Measurements from ENCODE around the gene YPEL2.

The YPEL2 gene

DNA sequence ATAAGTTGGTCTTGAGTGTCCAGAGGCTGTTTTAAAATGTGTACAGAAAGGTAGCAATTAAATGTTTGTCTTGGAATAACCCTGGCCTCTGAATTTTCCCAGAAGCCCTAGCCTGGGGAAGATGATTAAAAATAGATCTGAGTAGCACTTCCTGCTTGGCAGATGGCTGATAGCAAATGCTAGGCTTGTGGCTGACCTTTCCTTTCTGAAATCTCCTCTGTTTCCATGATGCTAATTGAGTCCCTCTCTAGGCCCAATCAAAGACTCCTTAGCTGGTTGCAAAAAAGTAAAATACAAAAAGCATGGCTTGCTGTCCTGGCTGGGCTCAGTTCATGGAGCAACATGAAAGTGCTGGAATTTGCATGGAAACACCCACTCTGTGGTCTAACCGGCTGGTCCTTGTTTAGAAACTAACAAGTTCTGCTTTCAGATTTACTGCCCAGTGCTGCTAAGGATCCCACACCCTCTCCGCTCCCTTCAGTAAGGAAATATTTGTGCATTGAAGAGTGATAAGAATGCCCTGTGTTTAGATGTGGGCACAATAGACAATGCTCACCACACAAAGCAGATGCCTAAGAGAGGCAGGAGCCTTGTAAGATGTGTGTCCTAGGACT is 40.8 kb downstream of the YPEL2 start:
- Histone ChIP-seq H3K27ac (replicated peaks; ENCODE audit: low read length) (no peak overlapping the region), H2BK15ac (ENCODE audit: low read length) (no peak overlapping the region), H3K4me3 (ENCODE audit: low read length in 2 of 2) (no peak overlapping the region), H2AK5ac (ENCODE audit: low read depth, low read length) (no peak overlapping the region), H3K18ac (ENCODE audit: low read length) (no peak overlapping the region), H3K4me2 (ENCODE audit: insufficient read depth, low read length, poor library complexity, severe bottlenecking) (no peak overlapping the region), H3K79me1 (ENCODE audit: low read depth, low read length) (no peaks in the 10 kb centered on the region), H2BK12ac (ENCODE audit: low read length) (no peak overlapping the region), H3K23ac (ENCODE audit: low read depth, low read length, poor library complexity) (no peak overlapping the region), H3K4ac (ENCODE audit: low read length) (no peak overlapping the region), H2BK120ac (ENCODE audit: low read depth, low read length) (no peak overlapping the region), H3K9ac (ENCODE audit: low read depth, low read length, poor library complexity) (no peak overlapping the region), H3K27me3 (ENCODE audit: control insufficient read depth in 3 of 3, insufficient read depth in 3 of 3, low read depth in 1 of 3, low read length in 3 of 3) (no peaks in the 10 kb centered on the region), H3K36me3 (replicated peaks in 1 of 2; ENCODE audit: control insufficient read depth in 2 of 2, insufficient read depth in 2 of 2, low read length in 2 of 2) (peaks cover 0 to under 1% of the 10 kb centered on the region in 2 donors), H4K8ac (ENCODE audit: low read depth, low read length) (no peak overlapping the region), H4K91ac (ENCODE audit: low read depth, low read length, poor library complexity) (no peak overlapping the region), H2BK5ac (ENCODE audit: low read length) (no peak overlapping the region), H3K14ac (ENCODE audit: low read length) (no peak overlapping the region), H3K9me3 (replicated peaks in 1 of 2; ENCODE audit: control insufficient read depth in 2 of 2, insufficient read depth in 1 of 2, low read depth in 1 of 2, low read length in 2 of 2) (peaks cover 0 to 4% of the 10 kb centered on the region in 2 donors), H3K4me1 (ENCODE audit: control insufficient read depth in 2 of 2, insufficient read depth in 1 of 2, low read depth in 1 of 2, low read length in 2 of 2) (peaks cover 35 to 53% of the 10 kb centered on the region in 2 donors), H2AFZ (ENCODE audit: low read length) (peak overlapping the region; percentile 11)
- DNase-seq (ENCODE audit: low spot score), result no peak
- WGBS, 2 donors (ENCODE audit: extremely low coverage in 2 of 2, insufficient read length in 2 of 2, insufficient replicate concordance in 1 of 2), result no CpG with 5 or more reads among the region's 2 CpGs

DNA sequence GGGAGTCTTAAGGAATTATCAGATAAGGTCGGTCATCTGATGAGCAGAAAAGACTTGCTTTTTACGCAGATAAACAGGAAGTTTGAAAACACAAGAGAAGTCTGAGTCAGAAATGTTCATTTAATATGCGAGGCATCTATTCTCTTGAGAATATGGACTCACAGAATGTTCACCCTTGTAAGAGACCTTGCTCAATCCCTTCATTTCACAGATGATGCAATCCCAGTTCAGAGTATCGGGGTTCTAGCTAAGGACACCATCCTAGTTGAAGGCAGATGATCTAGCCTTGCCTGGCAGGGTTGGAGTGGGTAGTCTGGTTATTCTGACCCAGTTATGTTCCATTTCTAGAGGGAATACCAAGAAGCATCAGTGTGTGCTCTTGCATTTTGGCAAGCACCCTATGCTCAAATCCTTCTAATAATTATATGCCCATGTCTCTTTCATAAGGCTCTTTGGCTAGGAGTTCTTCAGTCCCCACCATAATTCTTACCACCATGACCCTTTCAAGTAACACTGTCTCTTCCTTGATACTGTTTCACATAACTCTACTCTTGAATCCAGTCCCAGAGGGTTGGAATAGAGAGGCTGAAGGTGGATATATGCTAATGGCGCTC is 42.5 kb downstream of the YPEL2 start:
- H3K4ac ChIP-seq (ENCODE audit: low read length), result no peak overlapping the region
- H3K18ac ChIP-seq (ENCODE audit: low read length), result no peak overlapping the region
- H3K4me2 ChIP-seq (ENCODE audit: insufficient read depth, low read length, poor library complexity, severe bottlenecking), result no peak overlapping the region
- no peak for DNase-seq (ENCODE audit: low spot score)
- no peak overlapping the region for H2BK15ac ChIP-seq (ENCODE audit: low read length)
- no peak overlapping the region for H4K8ac ChIP-seq (ENCODE audit: low read depth, low read length)
- no peak overlapping the region for H2BK5ac ChIP-seq (ENCODE audit: low read length)
- H3K9me3 ChIP-seq (replicated peaks in 1 of 2; ENCODE audit: control insufficient read depth in 2 of 2, insufficient read depth in 1 of 2, low read depth in 1 of 2, low read length in 2 of 2), result no peaks in the 10 kb centered on the region
- H3K23ac ChIP-seq (ENCODE audit: low read depth, low read length, poor library complexity), result no peak overlapping the region
- no peak overlapping the region for H4K91ac ChIP-seq (ENCODE audit: low read depth, low read length, poor library complexity)
- H3K4me3 ChIP-seq (ENCODE audit: low read length in 2 of 2), result no peak overlapping the region
- H3K4me1 ChIP-seq (ENCODE audit: control insufficient read depth in 2 of 2, insufficient read depth in 1 of 2, low read depth in 1 of 2, low read length in 2 of 2), result peaks cover 31 to 47% of the 10 kb centered on the region in 2 donors
- no peak overlapping the region for H2BK120ac ChIP-seq (ENCODE audit: low read depth, low read length)
- no peak overlapping the region for H3K14ac ChIP-seq (ENCODE audit: low read length)
- peaks cover 0 to 3% of the 10 kb centered on the region in 2 donors for H3K36me3 ChIP-seq (replicated peaks in 1 of 2; ENCODE audit: control insufficient read depth in 2 of 2, insufficient read depth in 2 of 2, low read length in 2 of 2)
- H2BK12ac ChIP-seq (ENCODE audit: low read length), result no peak overlapping the region
- no peaks in the 10 kb centered on the region for H3K27me3 ChIP-seq (ENCODE audit: control insufficient read depth in 3 of 3, insufficient read depth in 3 of 3, low read depth in 1 of 3, low read length in 3 of 3)
- H3K79me1 ChIP-seq (ENCODE audit: low read depth, low read length), result no peaks in the 10 kb centered on the region
- no peak overlapping the region for H2AK5ac ChIP-seq (ENCODE audit: low read depth, low read length)
- H3K9ac ChIP-seq (ENCODE audit: low read depth, low read length, poor library complexity), result no peak overlapping the region
- no peak overlapping the region for H2AFZ ChIP-seq (ENCODE audit: low read length)
- H3K27ac ChIP-seq (replicated peaks; ENCODE audit: low read length), result no peak overlapping the region
- WGBS, 2 donors (ENCODE audit: extremely low coverage in 2 of 2, insufficient read length in 2 of 2, insufficient replicate concordance in 1 of 2), result no CpG with 5 or more reads among the region's 5 CpGs

DNA sequence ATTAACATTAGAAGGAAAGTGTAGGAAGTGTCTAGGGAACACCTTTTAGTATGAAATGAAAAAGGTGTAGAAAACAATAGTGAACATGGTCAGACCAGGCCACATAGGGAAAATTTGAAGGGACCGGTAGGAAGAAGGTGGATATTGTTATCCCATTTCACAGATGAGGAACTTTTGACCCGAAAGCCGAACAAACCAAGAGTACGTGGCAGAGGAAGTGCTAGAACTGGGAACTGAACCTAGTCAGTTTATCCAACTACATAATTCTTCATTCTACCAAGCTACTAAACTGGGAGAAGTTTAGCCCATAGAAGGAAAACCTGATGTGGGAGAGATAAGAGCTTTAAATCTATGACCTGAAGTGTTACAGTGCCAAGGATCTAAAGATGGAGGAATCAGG is 43.2 kb downstream of the YPEL2 start:
- Histone ChIP-seq H3K36me3 (replicated peaks in 1 of 2; ENCODE audit: control insufficient read depth in 2 of 2, insufficient read depth in 2 of 2, low read length in 2 of 2) (peaks cover 0 to 3% of the 10 kb centered on the region in 2 donors), H3K4me3 (ENCODE audit: low read length in 2 of 2) (no peak overlapping the region), H4K8ac (ENCODE audit: low read depth, low read length) (no peak overlapping the region)

DNA sequence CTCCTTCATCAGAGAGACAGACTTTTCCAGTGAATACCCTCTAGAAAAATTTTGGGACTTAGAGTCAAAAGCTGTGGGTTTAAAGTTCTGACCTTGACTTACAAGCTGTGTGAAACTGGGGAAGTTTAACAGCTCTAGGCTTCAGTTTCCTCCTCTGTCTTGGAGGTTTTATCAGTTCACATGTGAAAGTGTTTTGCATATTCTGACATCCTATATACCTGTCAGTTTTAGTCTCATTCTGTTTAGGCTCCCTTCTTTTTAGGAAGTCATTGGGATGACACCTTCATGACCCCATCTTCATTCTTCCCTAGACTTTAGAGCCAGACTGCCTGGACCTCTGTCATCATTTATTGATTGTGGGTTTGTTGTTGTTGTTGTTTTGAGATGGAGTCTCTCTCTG is 44.4 kb downstream of the YPEL2 start:
- Histone ChIP-seq H3K23ac (ENCODE audit: low read depth, low read length, poor library complexity) (no peak overlapping the region), H3K4ac (ENCODE audit: low read length) (no peak overlapping the region), H3K36me3 (replicated peaks in 1 of 2; ENCODE audit: control insufficient read depth in 2 of 2, insufficient read depth in 2 of 2, low read length in 2 of 2) (peaks cover 0 to 3% of the 10 kb centered on the region in 2 donors), H2BK5ac (ENCODE audit: low read length) (no peak overlapping the region), H3K14ac (ENCODE audit: low read length) (no peak overlapping the region), H3K27ac (replicated peaks; ENCODE audit: low read length) (no peak overlapping the region), H2BK120ac (ENCODE audit: low read depth, low read length) (no peak overlapping the region), H3K79me1 (ENCODE audit: low read depth, low read length) (no peaks in the 10 kb centered on the region), H2BK15ac (ENCODE audit: low read length) (no peak overlapping the region), H2AFZ (ENCODE audit: low read length) (no peak overlapping the region), H3K18ac (ENCODE audit: low read length) (no peak overlapping the region), H3K27me3 (ENCODE audit: control insufficient read depth in 3 of 3, insufficient read depth in 3 of 3, low read depth in 1 of 3, low read length in 3 of 3) (no peaks in the 10 kb centered on the region), H4K8ac (ENCODE audit: low read depth, low read length) (no peak overlapping the region), H4K91ac (ENCODE audit: low read depth, low read length, poor library complexity) (no peak overlapping the region), H2AK5ac (ENCODE audit: low read depth, low read length) (no peak overlapping the region), H2BK12ac (ENCODE audit: low read length) (no peak overlapping the region), H3K9me3 (replicated peaks in 1 of 2; ENCODE audit: control insufficient read depth in 2 of 2, insufficient read depth in 1 of 2, low read depth in 1 of 2, low read length in 2 of 2) (no peaks in the 10 kb centered on the region), H3K4me1 (ENCODE audit: control insufficient read depth in 2 of 2, insufficient read depth in 1 of 2, low read depth in 1 of 2, low read length in 2 of 2) (peaks cover 22 to 33% of the 10 kb centered on the region in 2 donors), H3K4me3 (ENCODE audit: low read length in 2 of 2) (no peak overlapping the region), H3K4me2 (ENCODE audit: insufficient read depth, low read length, poor library complexity, severe bottlenecking) (no peak overlapping the region), H3K9ac (ENCODE audit: low read depth, low read length, poor library complexity) (no peak overlapping the region)
- DNase-seq (ENCODE audit: low spot score), result no peak

More for the DNA sequence above, 43.2 kb downstream of the YPEL2 start:
- Histone ChIP-seq H2AK5ac (ENCODE audit: low read depth, low read length) (no peak overlapping the region), H3K4me1 (ENCODE audit: control insufficient read depth in 2 of 2, insufficient read depth in 1 of 2, low read depth in 1 of 2, low read length in 2 of 2) (peaks cover 29 to 42% of the 10 kb centered on the region in 2 donors), H3K23ac (ENCODE audit: low read depth, low read length, poor library complexity) (no peak overlapping the region), H3K79me1 (ENCODE audit: low read depth, low read length) (no peaks in the 10 kb centered on the region), H3K27me3 (ENCODE audit: control insufficient read depth in 3 of 3, insufficient read depth in 3 of 3, low read depth in 1 of 3, low read length in 3 of 3) (no peaks in the 10 kb centered on the region), H4K91ac (ENCODE audit: low read depth, low read length, poor library complexity) (no peak overlapping the region), H3K9me3 (replicated peaks in 1 of 2; ENCODE audit: control insufficient read depth in 2 of 2, insufficient read depth in 1 of 2, low read depth in 1 of 2, low read length in 2 of 2) (no peaks in the 10 kb centered on the region), H2BK12ac (ENCODE audit: low read length) (no peak overlapping the region), H2BK5ac (ENCODE audit: low read length) (no peak overlapping the region), H3K27ac (replicated peaks; ENCODE audit: low read length) (no peak overlapping the region), H2AFZ (ENCODE audit: low read length) (no peak overlapping the region), H3K14ac (ENCODE audit: low read length) (no peak overlapping the region), H3K9ac (ENCODE audit: low read depth, low read length, poor library complexity) (no peak overlapping the region), H2BK15ac (ENCODE audit: low read length) (no peak overlapping the region), H2BK120ac (ENCODE audit: low read depth, low read length) (no peak overlapping the region), H3K4me2 (ENCODE audit: insufficient read depth, low read length, poor library complexity, severe bottlenecking) (no peak overlapping the region), H3K4ac (ENCODE audit: low read length) (no peak overlapping the region), H3K18ac (ENCODE audit: low read length) (no peak overlapping the region)
- WGBS, 2 donors (ENCODE audit: extremely low coverage in 2 of 2, insufficient read length in 2 of 2, insufficient replicate concordance in 1 of 2), result no CpG with 5 or more reads among the region's 4 CpGs
- DNase-seq (ENCODE audit: low spot score), result no peak
